GM19043 (cell line): ENCODE data around the gene MAX.
"Not testable (repeated sequence)": the region's sequence is repeated elsewhere in the genome, so short reads cannot be mapped to it uniquely, and the experiment has no call there.

ENCODE experiments used
- ATAC-seq: cut with Tn5 transposase; IDR thresholded peaks from one replicate; pipeline ENCODE4 v1.9.1; 2021; ENCODE audit warnings: low read depth; ENCODE audit not compliant: unreplicated experiment

MAX gene

DNA sequence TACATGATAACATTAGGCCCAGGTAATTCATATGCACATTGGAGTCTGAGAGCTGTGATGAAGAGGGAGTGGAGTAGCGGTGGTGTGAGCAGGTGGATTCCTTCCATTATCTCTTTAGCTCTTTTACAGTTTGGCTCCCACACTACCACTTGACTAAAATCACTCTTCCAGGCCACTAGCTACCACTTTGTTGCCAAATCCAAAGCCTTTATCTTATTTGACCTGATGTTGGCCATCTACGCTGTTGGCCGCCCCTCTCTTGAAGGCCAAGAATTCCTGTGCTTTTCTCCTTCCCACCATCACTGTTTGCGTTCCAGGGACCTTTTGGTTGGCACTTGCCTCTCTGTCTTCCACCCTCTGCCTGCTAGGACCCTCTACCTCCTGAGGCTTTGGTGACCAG lies 4.0 kb upstream of the MAX start:
- ATAC-seq = no peak

DNA sequence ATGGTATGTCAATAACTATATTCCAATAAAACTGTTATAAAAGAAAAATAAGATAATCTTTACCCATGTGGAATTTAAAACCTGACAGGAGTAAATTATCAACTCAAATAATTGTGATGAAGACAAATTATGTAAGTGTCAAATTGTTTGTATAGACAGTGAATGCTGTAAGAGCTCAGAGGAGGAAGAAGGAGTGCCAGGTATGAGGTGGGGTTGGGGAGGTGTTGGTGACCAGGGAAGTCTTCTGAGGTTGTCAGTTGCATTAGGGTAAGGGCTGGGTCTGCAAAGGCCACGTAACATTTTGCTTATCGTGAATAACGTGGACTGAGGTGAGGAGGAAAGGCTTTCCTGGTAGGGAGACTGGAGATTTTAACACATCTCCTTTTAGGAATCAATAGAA lies 2.5 kb upstream of the MAX start:
- ATAC-seq = no peak

DNA sequence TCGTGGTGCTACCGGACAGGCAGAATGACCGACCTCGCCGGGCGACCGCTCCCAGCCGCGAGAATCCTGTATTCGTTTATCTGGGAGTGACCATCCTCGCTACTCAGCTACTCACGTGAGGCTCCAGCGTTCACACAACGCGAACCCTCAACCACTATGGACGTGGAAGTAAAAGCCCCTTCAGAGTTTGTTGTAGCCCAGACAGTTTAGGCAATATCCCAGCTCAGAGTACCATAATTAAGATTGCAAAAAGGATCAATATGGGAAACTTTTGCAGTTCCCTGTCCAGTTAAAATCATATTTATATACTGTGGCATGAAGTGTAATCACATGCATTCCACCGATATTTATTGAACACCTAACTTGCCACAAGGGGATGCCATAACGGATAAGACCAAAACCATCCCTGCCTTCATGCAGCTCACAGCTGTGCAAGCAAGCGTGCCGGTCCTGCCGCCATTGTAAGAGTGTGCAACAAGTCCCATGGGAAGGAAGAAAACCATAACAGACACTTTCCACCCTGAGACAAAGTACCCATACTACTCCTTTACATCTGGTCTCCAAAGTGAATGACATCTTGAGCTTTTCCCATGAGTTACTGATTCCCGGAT lies 938 bp upstream of the MAX start:
- no peak for ATAC-seq

DNA sequence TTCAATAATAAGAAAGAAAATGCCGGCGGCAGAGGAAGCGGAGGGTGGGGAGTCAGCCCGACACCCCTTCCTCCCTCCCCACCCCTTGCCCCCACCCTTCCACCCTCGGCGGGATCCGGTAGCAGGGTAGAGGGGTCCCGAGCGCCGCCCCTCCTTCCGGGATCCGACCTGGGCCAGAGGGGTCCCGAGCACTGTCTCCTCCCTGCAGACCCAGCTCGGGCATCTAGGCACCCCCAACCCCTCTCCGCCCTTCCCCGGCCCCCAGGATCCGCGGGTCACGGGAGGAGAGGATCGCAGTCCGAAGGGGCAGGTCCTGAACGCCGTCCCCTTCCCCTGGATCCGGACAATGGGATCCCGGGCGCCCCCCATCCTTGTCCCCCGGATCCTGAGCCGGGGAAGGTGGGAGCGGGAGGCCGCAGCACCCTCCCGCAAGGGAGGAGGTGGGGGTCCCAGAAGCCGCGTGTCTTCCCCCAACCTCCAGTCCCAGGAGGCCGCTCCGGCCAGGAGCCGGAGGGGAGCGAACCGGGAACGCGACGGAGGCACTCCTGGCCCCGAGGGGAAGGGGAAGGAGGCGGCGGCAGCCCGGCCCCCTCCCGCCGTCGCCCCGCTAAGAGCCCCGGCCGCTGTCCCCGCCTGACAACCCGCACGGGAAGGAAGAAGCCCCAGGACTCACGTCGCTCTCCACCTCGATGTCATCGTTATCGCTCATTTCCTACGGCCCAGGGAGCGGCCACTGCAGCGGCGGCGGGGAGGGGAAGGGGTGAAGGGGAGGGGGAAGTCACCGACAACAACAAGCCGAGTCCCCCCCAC lies 481 bp downstream of the MAX start:
- no peak for ATAC-seq

DNA sequence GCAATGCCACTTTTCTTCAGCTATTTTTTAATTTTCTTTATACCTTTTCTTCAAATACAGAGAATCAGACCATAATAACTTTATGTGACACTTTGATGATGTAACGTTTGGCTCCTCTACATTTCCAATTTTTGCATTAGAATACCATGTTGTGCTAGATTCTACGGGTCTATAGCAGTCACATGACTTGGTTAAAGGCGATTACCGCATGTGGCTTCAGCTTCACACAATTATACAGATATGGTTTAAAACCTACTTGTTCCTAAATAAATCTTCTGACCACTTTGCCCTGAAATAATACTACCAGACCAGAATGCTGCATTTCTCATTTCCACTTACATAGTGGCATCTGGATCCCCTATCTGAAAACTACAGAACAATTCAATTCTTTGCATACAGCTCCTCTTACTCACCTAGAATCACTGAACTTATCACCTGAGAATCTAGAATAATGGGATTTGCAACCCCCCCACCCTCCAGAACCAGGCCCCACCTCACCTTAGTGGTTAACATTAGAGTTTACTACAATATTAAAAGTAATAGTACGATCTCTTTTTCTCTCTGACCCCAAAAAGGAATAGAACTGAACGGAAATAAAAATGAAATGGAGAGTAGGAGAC lies 1.3 kb downstream of the MAX start:
- ATAC-seq = no peak

DNA sequence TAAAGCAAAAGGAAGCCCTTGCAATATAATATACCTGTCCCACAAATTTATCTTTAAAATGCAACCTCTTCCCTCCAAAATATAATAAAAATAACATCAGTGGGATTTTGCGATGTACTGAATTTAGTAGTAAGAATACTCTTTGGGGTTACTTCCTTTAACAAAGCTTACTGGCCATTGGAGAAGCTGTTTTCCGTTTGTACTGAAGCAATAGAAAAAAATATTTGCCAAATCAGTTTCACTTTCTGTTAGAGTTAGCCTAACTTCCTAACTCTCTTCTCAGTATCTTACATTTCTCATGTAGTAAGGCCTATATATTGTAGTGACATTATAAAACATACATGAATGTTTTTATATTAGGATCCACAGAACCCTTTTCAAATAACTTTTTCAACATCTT lies 3.7 kb downstream of the MAX start:
- no peak for ATAC-seq

DNA sequence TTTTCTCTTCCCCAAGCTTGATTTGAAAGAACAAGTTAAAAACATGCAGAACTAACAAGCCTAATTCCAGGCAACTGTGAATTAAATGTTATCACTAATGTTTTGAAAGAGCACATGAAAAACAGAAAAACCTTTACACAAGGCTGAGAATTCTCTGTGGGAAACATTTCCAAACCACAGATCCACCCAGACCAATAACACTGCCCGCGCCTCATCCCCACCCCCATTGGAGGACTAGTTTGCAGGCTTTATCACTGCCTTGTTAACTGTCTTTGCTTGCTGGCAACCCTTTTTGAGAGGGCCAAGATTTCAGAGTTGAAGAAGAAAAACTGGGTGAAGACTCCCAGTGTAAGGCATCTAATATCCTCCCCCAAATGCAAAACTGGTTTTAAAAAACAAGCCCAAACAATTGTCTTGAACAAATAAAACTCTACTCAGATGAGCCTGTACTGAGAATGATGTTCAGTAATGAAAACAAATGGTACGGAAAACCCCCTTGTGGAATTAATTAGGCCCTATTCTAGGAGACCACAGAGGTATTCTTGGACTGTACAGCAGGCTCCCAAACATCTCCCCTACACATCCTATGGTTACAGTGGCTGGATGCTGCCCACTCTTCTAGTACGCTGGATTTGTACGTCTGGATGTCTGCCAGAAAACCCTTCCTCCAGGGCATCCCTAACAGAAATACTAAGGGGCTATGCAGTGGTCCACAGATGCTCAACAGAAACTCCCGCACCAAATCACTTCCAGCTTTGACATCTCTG lies 5.8 kb downstream of the MAX start:
- ATAC-seq = no peak

DNA sequence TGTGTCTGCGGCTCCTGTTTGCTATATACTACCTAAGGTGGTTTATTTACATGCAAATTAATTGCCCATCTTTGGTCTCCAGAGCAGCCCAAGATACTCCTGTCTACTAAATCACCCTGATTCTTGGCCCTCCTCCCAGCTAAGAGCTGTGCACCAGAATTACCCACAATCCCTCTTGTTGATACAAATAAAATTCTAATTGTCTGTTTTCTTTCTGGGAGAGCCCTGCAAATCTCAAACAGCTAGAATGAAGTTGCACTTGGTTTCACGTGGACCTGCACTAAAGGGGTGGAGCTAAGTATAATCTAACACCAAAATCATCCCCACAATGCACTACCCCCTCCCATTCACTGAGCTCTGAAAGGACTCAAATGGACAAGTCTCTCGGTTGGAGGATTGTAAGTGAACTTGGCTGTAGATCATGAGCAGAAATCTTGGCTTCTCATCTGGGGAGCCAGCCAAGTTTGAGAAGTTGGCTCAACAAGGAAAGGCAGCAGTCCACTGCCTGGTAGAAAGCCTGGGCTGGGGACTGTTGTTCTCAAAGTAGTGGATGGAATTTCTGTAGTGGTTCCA lies 6.6 kb downstream of the MAX start:
- no peak for ATAC-seq

DNA sequence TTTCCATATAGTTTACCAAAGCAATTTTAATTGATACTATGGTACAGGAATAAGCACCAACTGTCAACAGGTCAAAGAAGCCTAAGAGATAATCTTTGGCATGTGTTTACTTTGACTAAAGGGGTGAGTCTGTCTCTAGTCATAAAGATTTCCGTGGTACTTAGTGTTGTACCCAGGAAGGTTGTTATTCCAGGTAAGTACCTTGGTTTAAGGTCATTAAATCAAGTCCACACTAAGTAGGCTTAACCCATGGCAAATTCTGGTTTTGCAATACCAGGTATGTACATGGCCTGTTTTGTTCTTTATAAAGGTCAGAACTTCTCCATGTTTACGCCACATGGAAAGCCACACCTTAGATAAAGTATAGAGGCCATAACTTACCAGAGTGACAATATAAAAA lies 10.0 kb downstream of the MAX start:
- no peak for ATAC-seq

DNA sequence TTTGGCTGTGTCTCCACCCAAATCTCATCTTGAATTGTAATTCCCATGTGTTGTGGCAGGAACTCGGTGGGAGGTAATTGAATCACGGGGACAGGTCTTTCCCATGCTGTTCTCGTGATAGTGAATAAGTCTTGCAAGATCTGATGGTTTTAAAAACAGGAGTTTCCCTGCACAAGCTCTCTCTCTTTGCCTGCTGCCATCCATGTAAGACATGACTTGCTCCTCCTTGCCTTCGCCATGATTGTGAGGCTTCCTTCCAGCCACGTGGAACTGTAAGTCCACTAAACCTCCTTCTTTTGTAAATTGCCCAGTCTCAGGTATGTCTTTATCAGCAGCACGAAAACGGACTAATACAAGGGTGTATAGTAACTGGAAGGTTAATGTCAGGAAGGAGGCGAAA lies 14.5 kb downstream of the MAX start:
- not testable (repeated sequence) for ATAC-seq

DNA sequence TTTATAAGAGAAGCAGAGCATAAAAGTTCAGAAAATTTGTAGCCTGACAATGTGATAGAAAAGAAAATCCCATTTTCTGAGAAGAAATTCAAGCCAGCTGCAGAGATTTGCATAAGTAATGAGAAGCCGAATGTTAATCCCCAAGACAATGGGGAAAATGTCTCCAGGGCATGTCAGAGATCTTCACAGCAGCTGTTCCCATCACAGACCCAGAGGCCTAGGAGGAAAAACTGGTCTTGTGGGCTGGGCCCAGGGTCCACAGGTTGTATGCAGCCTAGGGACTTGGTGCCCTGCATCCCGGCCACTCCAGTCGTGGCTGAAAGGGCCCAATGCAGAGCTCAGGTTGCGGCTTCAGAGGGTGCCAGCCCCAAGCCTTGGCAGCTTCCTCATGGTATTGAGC lies 15.6 kb downstream of the MAX start:
- ATAC-seq = not testable (repeated sequence)

DNA sequence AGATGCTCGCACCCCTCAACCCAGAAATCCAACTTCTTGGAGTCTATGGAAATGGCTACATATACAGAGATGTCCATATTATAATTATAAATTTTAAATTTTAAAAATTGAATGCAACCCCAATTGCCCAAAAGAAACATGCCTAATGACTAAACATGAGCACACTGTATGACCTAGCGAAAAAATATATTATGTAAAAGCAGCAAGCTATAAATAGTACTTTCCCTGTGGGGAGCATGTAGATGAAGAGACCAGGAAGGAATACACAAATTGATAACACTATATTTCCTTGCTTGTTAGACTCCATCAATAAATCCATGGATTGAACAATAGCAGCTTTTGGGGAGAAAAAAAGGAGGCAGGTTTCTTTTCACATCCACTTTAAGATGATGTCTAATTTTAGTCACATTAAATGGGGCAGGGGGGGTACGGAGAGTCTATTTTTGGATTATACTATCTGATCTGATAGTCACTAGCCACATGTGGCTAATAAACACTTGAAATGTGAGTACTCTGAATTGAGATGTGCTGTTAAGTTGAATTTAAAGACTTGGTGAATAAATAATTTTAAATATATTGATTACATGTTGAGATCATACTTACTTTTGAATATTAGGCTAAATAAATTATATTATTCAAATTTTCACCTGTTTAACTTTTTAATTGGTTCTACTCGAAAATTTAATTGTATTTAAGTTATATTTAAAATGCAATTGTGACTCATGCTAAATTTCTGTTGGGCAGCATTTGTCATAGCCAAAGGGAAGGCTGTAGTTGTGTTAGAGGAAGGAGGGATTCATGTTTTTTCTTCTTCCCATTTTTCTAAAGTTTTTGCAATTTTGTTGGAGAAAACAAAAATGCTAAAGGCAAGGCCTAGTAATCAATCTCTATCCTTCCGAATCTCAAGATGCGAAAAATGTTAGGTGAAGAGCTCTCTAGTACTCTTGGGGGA lies 17.5 kb downstream of the MAX start:
- ATAC-seq = no peak

DNA sequence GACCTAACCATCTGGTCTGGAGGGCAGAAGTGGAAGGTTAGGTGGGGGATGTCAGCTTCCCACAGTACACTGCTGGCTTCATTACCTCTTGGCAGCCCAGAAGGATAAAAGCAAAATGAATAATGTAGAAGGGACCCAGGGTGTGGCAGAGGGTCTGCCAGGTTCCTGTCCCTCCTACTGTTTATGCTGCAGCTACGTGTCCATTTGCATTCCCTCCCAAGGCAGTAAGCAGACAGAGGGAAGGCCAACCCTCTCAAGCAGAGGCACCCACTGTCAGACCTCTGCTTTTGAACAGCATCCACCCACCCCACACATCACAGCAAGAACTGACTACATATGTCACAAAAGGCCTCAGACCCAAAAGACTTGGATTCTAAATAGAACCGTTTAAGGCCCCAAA lies 19.4 kb downstream of the MAX start:
- no peak for ATAC-seq

DNA sequence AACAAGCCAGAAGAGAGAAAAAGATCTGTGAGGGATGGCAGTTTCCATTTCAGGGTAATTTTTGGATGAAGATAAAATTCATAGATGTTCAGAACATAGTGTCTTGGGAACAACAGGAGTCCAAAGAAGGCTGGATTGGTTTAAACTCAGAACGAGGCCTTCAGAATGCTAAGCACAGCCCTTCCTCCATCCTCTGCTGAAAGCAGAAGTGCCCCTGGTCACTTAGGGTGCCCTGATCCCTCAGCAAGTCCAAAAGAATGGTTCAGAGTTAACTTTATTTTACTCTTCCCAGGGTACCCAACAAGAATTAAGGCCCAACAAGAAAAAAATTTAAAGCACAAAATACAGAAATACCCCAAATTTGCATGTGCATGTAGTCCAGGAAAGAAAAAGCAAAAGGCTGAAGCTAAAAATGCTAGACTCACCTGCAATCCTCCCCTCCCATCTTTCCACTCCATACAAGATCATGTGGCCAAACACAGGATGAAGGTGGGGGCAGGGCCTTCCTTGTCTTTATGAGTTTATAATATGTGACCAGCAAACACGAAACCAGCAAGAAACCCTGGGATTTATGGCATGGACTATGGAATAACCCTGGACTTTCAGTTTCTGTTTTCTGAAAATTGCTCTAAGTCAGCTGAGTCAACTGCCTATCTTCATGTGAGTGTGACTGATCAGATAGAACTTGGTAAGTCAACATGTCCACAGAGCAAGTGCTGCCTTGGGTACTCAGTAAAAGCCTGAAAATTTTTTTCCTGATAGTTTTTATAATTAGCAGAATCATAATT lies 21.2 kb downstream of the MAX start:
- ATAC-seq = no peak

DNA sequence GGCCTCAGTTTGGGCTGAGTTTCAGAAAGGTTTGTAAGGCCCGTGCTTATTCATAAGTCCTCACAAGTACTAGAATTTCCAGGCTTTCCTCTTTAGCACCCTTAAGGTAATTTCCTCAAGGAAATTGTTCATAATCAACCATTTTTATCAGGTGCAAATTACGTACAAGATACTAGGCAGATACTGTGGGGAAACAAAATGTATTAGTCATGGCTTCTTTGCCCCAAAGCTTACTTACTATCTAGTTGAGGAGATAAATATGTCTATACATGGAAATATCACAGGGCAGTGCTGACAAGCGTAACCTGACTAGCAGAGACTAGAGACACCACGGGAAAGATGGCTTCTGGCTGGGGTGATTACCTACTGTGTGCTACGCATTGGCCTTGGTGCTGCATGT lies 22.5 kb downstream of the MAX start:
- ATAC-seq = no peak

DNA sequence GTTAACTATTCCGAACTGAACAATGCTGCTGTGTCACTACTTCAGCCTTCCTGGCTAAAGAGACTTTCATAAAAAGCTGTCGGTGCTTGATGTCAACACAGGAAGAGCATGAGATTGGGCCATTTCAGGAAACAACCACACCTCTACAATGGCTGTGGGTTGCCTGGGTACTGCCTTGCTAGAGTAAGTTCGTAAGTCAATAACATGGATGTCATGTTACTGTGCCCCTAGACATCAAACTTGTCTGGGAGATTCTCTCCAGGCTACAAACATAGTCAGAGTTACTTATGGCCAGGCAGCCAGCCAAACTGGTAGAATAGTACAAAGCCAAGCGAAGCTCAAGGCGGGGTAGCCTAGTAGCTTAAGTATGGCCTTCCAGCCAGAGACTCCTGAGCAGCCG lies 23.1 kb downstream of the MAX start:
- no peak for ATAC-seq

DNA sequence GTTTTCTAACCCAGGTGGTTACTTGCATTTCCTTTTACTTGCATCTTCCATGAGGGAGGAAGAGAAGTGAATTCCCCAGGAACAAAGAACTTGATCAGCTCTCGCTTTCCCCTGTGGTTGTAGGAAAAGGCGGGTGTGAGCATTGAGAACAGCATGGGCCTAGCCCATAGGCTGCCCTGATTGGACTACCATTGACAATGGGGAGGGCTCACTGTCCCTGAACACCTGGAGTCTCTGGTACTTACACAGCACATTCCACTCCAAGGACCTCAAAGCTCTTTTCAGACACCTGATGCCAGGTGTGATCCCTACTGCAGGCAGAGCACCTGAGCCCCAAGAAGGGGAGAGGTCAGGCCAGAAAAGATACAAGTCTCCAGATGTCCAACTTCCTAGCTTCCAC lies 25.0 kb downstream of the MAX start:
- no peak for ATAC-seq

DNA sequence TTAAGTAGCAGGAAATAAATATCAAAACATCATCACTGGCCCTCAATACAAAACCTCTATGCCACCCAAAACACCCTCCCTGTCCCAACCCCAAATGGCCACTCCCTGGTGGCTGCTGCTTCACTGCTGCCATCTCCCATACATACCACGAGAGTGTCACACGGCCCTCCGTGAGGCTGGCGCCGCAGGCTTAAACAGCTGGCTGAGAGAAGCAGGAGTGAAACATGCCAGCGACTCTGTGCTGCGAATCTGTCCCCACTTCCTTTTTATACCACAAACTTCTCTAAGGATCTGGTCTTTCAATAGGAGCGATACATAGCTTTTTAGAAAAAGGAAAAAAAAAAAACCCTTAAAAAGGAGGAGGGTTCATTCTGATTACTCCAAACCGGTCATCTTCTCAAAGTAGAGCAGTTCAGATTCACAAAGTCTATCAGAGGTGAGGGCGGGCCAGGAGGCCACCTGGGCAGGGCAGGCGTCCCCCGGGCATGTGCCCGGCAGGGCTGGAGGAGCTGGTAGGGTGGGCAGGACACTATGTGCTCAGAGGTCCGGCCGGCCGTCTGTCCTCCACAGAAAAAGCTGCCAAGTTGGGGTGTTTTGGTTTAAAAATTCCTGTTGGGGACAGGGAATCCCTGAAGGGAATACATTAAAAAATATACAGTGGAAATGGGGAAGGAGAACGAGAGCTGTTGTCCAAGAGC lies 26.5 kb downstream of the MAX start:
- ATAC-seq = no peak
